ENCODE results near the gene GOSR2. TPM values are rescaled to one million over a fixed set of nuclear protein-coding genes. Genes with fewer than 3 reads are reported as not detected.

Gene GOSR2
- total RNA-seq, 1 donor from 2014 or later: 62.4 TPM

DNA sequence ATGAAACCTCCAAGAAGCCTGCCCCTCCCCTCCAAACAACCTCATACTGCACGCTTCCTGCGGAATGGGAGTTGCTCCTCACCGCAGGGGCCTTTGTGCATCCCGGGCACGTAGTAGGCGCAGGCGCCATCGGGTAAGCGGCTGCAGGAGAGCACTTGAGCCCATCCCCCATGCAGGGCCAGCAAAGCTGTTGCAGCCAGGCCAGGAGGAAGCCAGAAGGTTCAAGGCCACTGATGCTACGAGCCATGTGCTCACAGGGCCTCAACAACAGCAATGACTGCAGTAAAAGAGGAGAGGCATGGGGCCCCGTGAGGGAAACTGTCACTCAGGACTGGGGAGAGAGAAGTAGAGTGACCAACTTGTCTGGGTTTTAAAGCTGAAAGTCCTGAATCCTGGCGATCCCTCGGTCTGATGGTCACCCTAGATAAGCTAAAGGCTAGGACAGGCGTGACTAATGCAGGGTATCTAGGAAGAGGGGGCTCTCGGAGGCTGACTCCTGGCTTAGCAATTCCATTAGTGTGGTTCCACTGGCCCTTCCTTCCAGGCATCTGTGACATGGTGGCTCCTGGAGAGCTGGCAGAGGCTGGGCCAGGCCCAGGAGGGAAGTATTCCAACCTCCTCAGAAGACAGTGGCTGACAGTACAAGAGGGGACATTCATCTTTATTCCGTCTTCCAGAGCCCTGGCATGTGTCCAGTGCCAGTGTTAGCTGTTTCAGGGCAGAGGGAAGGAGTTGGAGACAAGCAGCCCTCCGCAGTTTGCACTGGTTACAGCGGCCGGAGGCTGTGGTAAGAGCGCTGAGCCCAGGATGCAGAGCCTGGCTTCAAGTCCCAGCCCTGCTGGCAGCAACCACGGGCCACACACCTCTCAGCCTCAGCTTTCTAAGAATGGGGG lies 20.8 kb downstream of the GOSR2 start:
- H3K27me3 Mint-ChIP-seq (ENCODE audit: unreplicated experiment): peaks cover 16% of the 10 kb centered on the region
- no peak overlapping the region for H3K4me3 Mint-ChIP-seq (ENCODE audit: unreplicated experiment)
- no peak for DNase-seq
- peak overlapping the region; percentile 33 for H3K27ac Mint-ChIP-seq (ENCODE audit: unreplicated experiment)
- peaks cover 5% of the 10 kb centered on the region for H3K9me3 Mint-ChIP-seq (ENCODE audit: unreplicated experiment)
- no peak for TF ChIP-seq CTCF (IDR thresholded peaks at IDR 0.05; ENCODE audit: partially characterized antibody, unreplicated experiment)
- no peaks in the 10 kb centered on the region for H3K36me3 Mint-ChIP-seq (ENCODE audit: unreplicated experiment)
- peaks cover 8% of the 10 kb centered on the region for H3K4me1 Mint-ChIP-seq (ENCODE audit: low read depth, unreplicated experiment)

DNA sequence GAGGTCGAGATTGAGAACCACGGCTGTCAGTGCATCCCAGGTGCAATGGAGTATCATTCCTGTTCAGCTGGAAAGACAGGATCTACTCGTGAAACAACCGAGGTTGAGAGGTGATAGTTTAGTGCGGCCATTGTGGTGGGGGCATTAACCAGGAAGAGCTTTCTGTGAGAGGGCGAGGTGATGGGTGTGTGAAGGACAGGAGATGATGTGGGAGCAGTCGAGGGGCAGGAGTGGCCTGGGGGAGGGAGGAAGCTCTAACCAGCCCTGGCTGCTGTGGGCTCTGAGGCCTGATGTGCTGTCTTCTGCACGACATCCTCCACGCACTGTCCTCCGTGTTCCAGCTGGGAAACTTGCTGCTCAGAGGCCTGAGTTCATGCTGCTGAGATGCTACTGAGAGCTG lies 22.0 kb downstream of the GOSR2 start:
- Mint-ChIP-seq H3K4me3 (ENCODE audit: unreplicated experiment) (no peak overlapping the region), H3K27me3 (ENCODE audit: unreplicated experiment) (peaks cover 19% of the 10 kb centered on the region), H3K4me1 (ENCODE audit: low read depth, unreplicated experiment) (peaks cover 8% of the 10 kb centered on the region), H3K36me3 (ENCODE audit: unreplicated experiment) (no peaks in the 10 kb centered on the region), H3K27ac (ENCODE audit: unreplicated experiment) (no peak overlapping the region), H3K9me3 (ENCODE audit: unreplicated experiment) (peaks cover 5% of the 10 kb centered on the region)
- DNase-seq: no peak
- TF ChIP-seq CTCF (IDR thresholded peaks at IDR 0.05; ENCODE audit: partially characterized antibody, unreplicated experiment): no peak

DNA sequence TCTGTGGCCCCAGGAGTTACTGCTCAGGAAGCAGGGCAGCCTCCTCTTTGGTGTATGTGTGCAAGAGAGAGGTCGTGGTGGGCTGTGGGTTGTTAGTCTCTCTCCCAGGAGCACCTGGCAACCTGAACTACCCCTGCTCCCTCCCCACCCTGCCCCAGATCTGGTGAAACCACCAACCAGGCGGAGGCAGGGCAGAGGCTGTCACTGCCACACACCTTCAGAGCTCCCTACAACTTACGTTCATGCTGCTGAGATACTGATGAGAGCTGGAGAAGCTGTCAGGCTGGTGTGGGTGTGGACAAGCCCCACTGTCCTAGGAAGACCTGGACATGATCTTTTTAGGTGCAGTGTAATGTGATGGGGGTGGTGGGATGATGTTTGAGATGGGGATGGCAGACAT lies 24.3 kb downstream of the GOSR2 start:
- no peak for DNase-seq
- TF ChIP-seq CTCF (IDR thresholded peaks at IDR 0.05; ENCODE audit: partially characterized antibody, unreplicated experiment): no peak
- Mint-ChIP-seq H3K36me3 (ENCODE audit: unreplicated experiment) (no peaks in the 10 kb centered on the region), H3K9me3 (ENCODE audit: unreplicated experiment) (peaks cover 4% of the 10 kb centered on the region), H3K4me3 (ENCODE audit: unreplicated experiment) (no peak overlapping the region), H3K27me3 (ENCODE audit: unreplicated experiment) (peaks cover 20% of the 10 kb centered on the region), H3K27ac (ENCODE audit: unreplicated experiment) (no peak overlapping the region), H3K4me1 (ENCODE audit: low read depth, unreplicated experiment) (peaks cover 9% of the 10 kb centered on the region)

DNA sequence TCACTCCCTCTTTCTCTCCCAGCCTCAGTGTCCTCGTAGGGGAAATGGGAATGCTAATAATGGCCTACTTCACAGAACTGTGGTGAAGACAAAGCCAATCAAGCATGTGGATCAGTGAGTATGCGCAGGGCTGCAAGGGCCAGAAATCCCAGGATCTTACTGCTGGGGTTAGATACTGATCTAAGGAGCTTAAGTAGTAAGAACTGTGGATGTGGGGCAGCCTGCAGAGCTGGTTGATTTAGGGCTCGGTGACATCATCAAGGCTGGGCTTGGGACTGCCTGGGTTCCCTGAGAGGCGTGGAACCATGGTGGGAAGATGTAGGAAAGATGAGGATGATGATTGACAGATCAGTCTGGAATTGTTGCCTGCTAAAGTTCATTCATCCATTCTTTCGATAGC lies 25.6 kb downstream of the GOSR2 start:
- Mint-ChIP-seq H3K27ac (ENCODE audit: unreplicated experiment) (no peak overlapping the region), H3K36me3 (ENCODE audit: unreplicated experiment) (no peaks in the 10 kb centered on the region)

More for the DNA sequence above, 25.6 kb downstream of the GOSR2 start:
- Mint-ChIP-seq H3K27me3 (ENCODE audit: unreplicated experiment) (peaks cover 20% of the 10 kb centered on the region), H3K9me3 (ENCODE audit: unreplicated experiment) (peaks cover 4% of the 10 kb centered on the region), H3K4me1 (ENCODE audit: low read depth, unreplicated experiment) (peaks cover 5% of the 10 kb centered on the region), H3K4me3 (ENCODE audit: unreplicated experiment) (no peak overlapping the region)
- no peak for DNase-seq
- no peak for TF ChIP-seq CTCF (IDR thresholded peaks at IDR 0.05; ENCODE audit: partially characterized antibody, unreplicated experiment)

Measured in glutamatergic neuron (in vitro differentiated cells).